HG03457 (cell line): Measurements from ENCODE around the gene PTPRN2.
"Not testable (repeated sequence)": the region's sequence is repeated elsewhere in the genome, so short reads cannot be mapped to it uniquely, and the experiment has no call there.

Experiments
- ATAC-seq: cut with Tn5 transposase; IDR thresholded peaks from one replicate; pipeline ENCODE4 v1.9.1; 2021; ENCODE audit warnings: moderate number of reproducible peaks; ENCODE audit not compliant: unreplicated experiment

PTPRN2 gene

GRCh38 chr7:158336952-158337351 is 250.7 kb downstream of the PTPRN2 start:
- ATAC-seq: not testable (repeated sequence)

- ATAC-seq: not testable (repeated sequence)
Measured at GRCh38 chr7:158332516-158332915, 255.1 kb downstream of the PTPRN2 start.

GRCh38 chr7:158331826-158332450 is 255.7 kb downstream of the PTPRN2 start:
- ATAC-seq: not testable (repeated sequence)

GRCh38 chr7:158329686-158330085 is 257.9 kb downstream of the PTPRN2 start:
- no peak for ATAC-seq

GRCh38 chr7:158329014-158329610 is 258.5 kb downstream of the PTPRN2 start:
- ATAC-seq: no peak

GRCh38 chr7:158328376-158329013 is 259.1 kb downstream of the PTPRN2 start:
- no peak for ATAC-seq

- no peak for ATAC-seq
Measured at GRCh38 chr7:158327571-158328180, 259.9 kb downstream of the PTPRN2 start.

GRCh38 chr7:158327012-158327411 is 260.6 kb downstream of the PTPRN2 start:
- no peak for ATAC-seq

GRCh38 chr7:158325530-158326381 is 261.9 kb downstream of the PTPRN2 start:
- ATAC-seq: no peak

- no peak for ATAC-seq
Measured at GRCh38 chr7:158324397-158325360, 262.9 kb downstream of the PTPRN2 start.

- ATAC-seq: no peak
Measured at GRCh38 chr7:158323741-158324396, 263.8 kb downstream of the PTPRN2 start.

GRCh38 chr7:158322616-158323530 is 264.8 kb downstream of the PTPRN2 start:
- no peak for ATAC-seq

GRCh38 chr7:158321936-158322615 is 265.5 kb downstream of the PTPRN2 start:
- no peak for ATAC-seq

- no peak for ATAC-seq
Measured at GRCh38 chr7:158321056-158321700, 266.4 kb downstream of the PTPRN2 start.

- no peak for ATAC-seq
Measured at GRCh38 chr7:158320328-158320727, 267.3 kb downstream of the PTPRN2 start.

- ATAC-seq: no peak
Measured at GRCh38 chr7:158318511-158318913, 269.1 kb downstream of the PTPRN2 start.
